SIG-M5 treated with dmso at 0.1 percent for 504 hours (cell line): ENCODE measurements around the gene LRRC25.

ENCODE experiments used
- DNase-seq: peaks from one replicate; lab custom pipeline; 2025; ENCODE audit not compliant: unreplicated experiment; lab: John Stamatoyannopoulos, UW

Gene LRRC25

GRCh38 chr19:18424890-18425514 lies 27.6 kb upstream of the LRRC25 start:
- no peak for DNase-seq

GRCh38 chr19:18424122-18424889 lies 26.9 kb upstream of the LRRC25 start:
- no peak for DNase-seq

GRCh38 chr19:18423258-18424020 lies 26.0 kb upstream of the LRRC25 start:
- no peak for DNase-seq

- no peak for DNase-seq
Observed at GRCh38 chr19:18422530-18423191, 25.2 kb upstream of the LRRC25 start.

- no peak for DNase-seq
Observed at GRCh38 chr19:18421371-18421959, 24.0 kb upstream of the LRRC25 start.

- no peak for DNase-seq
Observed at GRCh38 chr19:18420930-18421329, 23.5 kb upstream of the LRRC25 start.

GRCh38 chr19:18419699-18420460 lies 22.5 kb upstream of the LRRC25 start:
- peak; percentile 20 for DNase-seq

GRCh38 chr19:18419195-18419698 lies 21.8 kb upstream of the LRRC25 start, which contains the start of gene SSBP4:
SSBP4 (plus strand) TSS chr19:18419398; CDS start chr19:18419649, 251 bp downstream.
- peak; percentile 68 for DNase-seq

- DNase-seq, result no peak
Observed at GRCh38 chr19:18418483-18419194, 21.2 kb upstream of the LRRC25 start.

- DNase-seq, result no peak
Observed at GRCh38 chr19:18418029-18418482, 20.6 kb upstream of the LRRC25 start.

GRCh38 chr19:18417250-18418028 lies 20.0 kb upstream of the LRRC25 start:
- DNase-seq, result peak; percentile 60

GRCh38 chr19:18416778-18417249 lies 19.4 kb upstream of the LRRC25 start:
- peak; percentile 15 for DNase-seq

GRCh38 chr19:18415178-18415867 lies 17.9 kb upstream of the LRRC25 start:
- DNase-seq, result peak; percentile 68

- no peak for DNase-seq
Observed at GRCh38 chr19:18414504-18415177, 17.2 kb upstream of the LRRC25 start.

GRCh38 chr19:18412610-18413239 lies 15.3 kb upstream of the LRRC25 start:
- DNase-seq, result no peak

- no peak for DNase-seq
Observed at GRCh38 chr19:18408053-18408476, 10.6 kb upstream of the LRRC25 start.

GRCh38 chr19:18406749-18407148 lies 9.3 kb upstream of the LRRC25 start:
- DNase-seq, result no peak
